Thoracic aorta (tissue), 2 donors: ENCODE measurements around the gene C1QL3. TPM values are rescaled to one million over a fixed set of nuclear protein-coding genes. Genes with fewer than 3 reads are reported as not detected.

Experiments used
- ATAC-seq: fragments of 150-250 bp; one replicate; pipeline ENCODE4 v1.8.0; 2017; ENCODE audit warnings: low read depth; ENCODE audit not compliant: insufficient number of reproducible peaks, low FRiP score
- DNase-seq: peaks from one replicate; pipeline ENCODE4 v3.0.0-alpha.2; 2020; ENCODE audit warnings: low spot score
- H3K27ac ChIP-seq, 2 donors: fragments of 200-600 bp; sonication (generic); 1 replicate in 1 of 2; 2 replicates in 1 of 2; pipeline ENCODE4 v1.5.1; 2016; ENCODE audit warnings: mild to moderate bottlenecking in 2 of 2, moderate library complexity in 2 of 2
- H3K27me3 ChIP-seq: fragments of 200-600 bp; sonication (generic); replicated peaks from 2 replicates; pipeline ENCODE4 v1.6.0; 2016; ENCODE audit warnings: mild to moderate bottlenecking; ENCODE audit not compliant: insufficient read depth
- H3K36me3 ChIP-seq: fragments of 200-600 bp; sonication (generic); one replicate; pipeline ENCODE4 v1.5.1; 2016
- H3K4me1 ChIP-seq, 2 donors: fragments of 200-600 bp; sonication (generic); 1 replicate in 1 of 2; 2 replicates in 1 of 2; pipeline versions ENCODE4 v1.5.1 to v1.6.0; 2016; ENCODE audit warnings: low read depth in 2 of 2, mild to moderate bottlenecking in 1 of 2; ENCODE audit not compliant: control insufficient read depth in 1 of 2
- H3K4me3 ChIP-seq: fragments of 200-600 bp; sonication (generic); 2 replicates; pipeline ENCODE4 v1.5.1; 2016; ENCODE audit warnings: mild to moderate bottlenecking
- H3K9me3 ChIP-seq: fragments of 200-600 bp; sonication (generic); 2 replicates; pipeline ENCODE4 v1.5.1; 2016
- CTCF ChIP-seq: fragments of 200-600 bp; sonication (generic); IDR thresholded peaks from one replicate; pipeline ENCODE4 v1.5.1; 2019; ENCODE audit warnings: antibody characterized with exemption
- total RNA-seq, 2 donors: library from RNA; depleted of rRNA; stranded (reverse); fragments of >200 nt; gene quantifications; one replicate each; pipeline versions ENCODE4 v1.1.0 to v1.2.3, GENCODE V29; 2016

Gene C1QL3
- total RNA-seq, 2 donors from 2014 or later: not detected

GRCh38 chr10:16519250-16519907 is 2.3 kb downstream of the C1QL3 start:
- DNase-seq (no peak), ATAC-seq (no peak)
- Histone ChIP-seq H3K4me1 (peaks cover 18 to 27% of the 10 kb centered on the region in 2 donors), H3K27ac (no peak overlapping the region), H3K36me3 (no peaks in the 10 kb centered on the region), H3K27me3 (no peaks in the 10 kb centered on the region), H3K4me3 (peak overlapping the region; percentile 77), H3K9me3 (no peaks in the 10 kb centered on the region)
- no peak for TF ChIP-seq CTCF

- no peak for TF ChIP-seq CTCF
- DNase-seq (no peak), ATAC-seq (no peak)
- H3K27ac ChIP-seq: no peak overlapping the region
- H3K36me3 ChIP-seq: no peaks in the 10 kb centered on the region
- no peaks in the 10 kb centered on the region for H3K27me3 ChIP-seq
- peaks cover 18 to 27% of the 10 kb centered on the region in 2 donors for H3K4me1 ChIP-seq
- no peaks in the 10 kb centered on the region for H3K9me3 ChIP-seq
- H3K4me3 ChIP-seq: no peak overlapping the region
These were observed 2.9 kb downstream of the C1QL3 start for GRCh38 chr10:16518822-16519221.

GRCh38 chr10:16510843-16511242 is 10.8 kb downstream of the C1QL3 start:
- no peak overlapping the region for H3K4me3 ChIP-seq
- H3K36me3 ChIP-seq: no peaks in the 10 kb centered on the region
- ATAC-seq: no peak
- H3K9me3 ChIP-seq: no peaks in the 10 kb centered on the region
- H3K27ac ChIP-seq: no peak overlapping the region
- no peaks in the 10 kb centered on the region for H3K4me1 ChIP-seq
- TF ChIP-seq CTCF: no peak
- H3K27me3 ChIP-seq: no peaks in the 10 kb centered on the region
- DNase-seq: no peak

- no peaks in the 10 kb centered on the region for H3K36me3 ChIP-seq
- no peak overlapping the region for H3K27ac ChIP-seq
- ATAC-seq (no peak), DNase-seq (no peak)
- no peak overlapping the region for H3K4me3 ChIP-seq
- no peaks in the 10 kb centered on the region for H3K27me3 ChIP-seq
- no peak for TF ChIP-seq CTCF
- no peaks in the 10 kb centered on the region for H3K9me3 ChIP-seq
- H3K4me1 ChIP-seq: no peaks in the 10 kb centered on the region
These were observed 11.7 kb downstream of the C1QL3 start for GRCh38 chr10:16509996-16510395.

- H3K36me3 ChIP-seq: no peaks in the 10 kb centered on the region
- no peak for TF ChIP-seq CTCF
- H3K27me3 ChIP-seq: no peaks in the 10 kb centered on the region
- no peaks in the 10 kb centered on the region for H3K4me1 ChIP-seq
- no peak overlapping the region for H3K27ac ChIP-seq
- H3K9me3 ChIP-seq: no peaks in the 10 kb centered on the region
- H3K4me3 ChIP-seq: no peak overlapping the region
- ATAC-seq (no peak), DNase-seq (no peak)
These were observed 16.5 kb downstream of the C1QL3 start for GRCh38 chr10:16505161-16505560.
